Measurements from ENCODE around the gene C7orf57. TPM values are rescaled to one million over a fixed set of nuclear protein-coding genes. Genes with fewer than 3 reads are reported as not detected.

Gene C7orf57
- total and polyA plus RNA-seq, 2 donors (not counting 3 experiments of a cell fraction or from before 2014, with no cell fraction given) = not detected

- H3K79me2 ChIP-seq (ENCODE audit: control insufficient read depth, insufficient read depth, low read length) = no peaks in the 10 kb centered on the region
- no peak overlapping the region for H3K27ac ChIP-seq (ENCODE audit: insufficient read depth, low read depth, low read length)
- intact Hi-C loops (cut with micrococcal nuclease) (no loop called here), dilution Hi-C loops (cut with MboI; ENCODE audit: extremely low pct_ligation_motif_present, low sequenced_read_pairs) (no loop called here)
- POLR2A ChIA-PET = no interaction called here
- DNase-seq (ENCODE audit: low read depth, low spot score) (no peak), FAIRE-seq (no peak)
- H4K20me1 ChIP-seq (replicated peaks; ENCODE audit: control insufficient read depth, extremely low read depth, insufficient read depth, low read length) = no peaks in the 10 kb centered on the region
- peaks cover 10 to 33% of the 10 kb centered on the region in 2 experiments for H3K27me3 ChIP-seq (ENCODE audit: control insufficient read depth in 2 of 2, insufficient read depth in 2 of 2, low read length in 2 of 2)
- H3K9me3 ChIP-seq (replicated peaks; ENCODE audit: control insufficient read depth, insufficient read depth, low read length) = no peaks in the 10 kb centered on the region
- no peaks in the 10 kb centered on the region for H3K9me1 ChIP-seq (replicated peaks; ENCODE audit: control insufficient read depth, extremely low read depth, insufficient read depth, low read length)
- no peak for TF ChIP-seq POLR2AphosphoS5 (IDR thresholded peaks at IDR 0.05; ENCODE audit: insufficient read depth, low read depth, low read length)
- TF ChIP-seq GATA2 (IDR thresholded peaks at IDR 0.05; ENCODE audit: insufficient read depth, insufficient read length, low read depth, low read length) = no peak
- TF ChIP-seq MAX (IDR thresholded peaks at IDR 0.05; ENCODE audit: insufficient read depth, insufficient read length) = no peak
- TF ChIP-seq MYC (IDR thresholded peaks at IDR 0.05; ENCODE audit: low read depth, low read length) = no peak
- no peak for TF ChIP-seq CTCF (IDR thresholded peaks at IDR 0.05; ENCODE audit: extremely low read depth in 1 of 2, insufficient read depth in 1 of 2, low read depth in 1 of 2, low read length in 2 of 2)
- no peak for TF ChIP-seq FOS (IDR thresholded peaks at IDR 0.05; ENCODE audit: borderline replicate concordance, insufficient read depth, low read length)
- TF ChIP-seq JUN (IDR thresholded peaks at IDR 0.05; ENCODE audit: borderline replicate concordance, insufficient read depth, insufficient read length, low read depth) = no peak
- TF ChIP-seq POLR2A (IDR thresholded peaks at IDR 0.05; ENCODE audit: low read depth, low read length) = no peak
- TF ChIP-seq EZH2 (IDR thresholded peaks at IDR 0.05; ENCODE audit: borderline replicate concordance, low read depth, low read length, severe bottlenecking) = no peak
- no peaks in the 10 kb centered on the region for H3K4me1 ChIP-seq (ENCODE audit: control insufficient read depth, extremely low read depth, insufficient read depth, low read length)
- H3K4me3 ChIP-seq (replicated peaks in 1 of 3; ENCODE audit: insufficient read depth in 1 of 3, low read depth in 1 of 3, low read length in 3 of 3) = no peak overlapping the region
- no peak overlapping the region for H2AFZ ChIP-seq (ENCODE audit: low read depth, low read length)
- no TSS peak for BruUV-seq (replicated peaks)
- no peaks in the 10 kb centered on the region for H3K36me3 ChIP-seq (ENCODE audit: control insufficient read depth in 2 of 2, extremely low read depth in 1 of 2, insufficient read depth in 2 of 2, low read length in 2 of 2)
- H3K9ac ChIP-seq (replicated peaks; ENCODE audit: extremely low read depth, insufficient read depth, low read length) = no peak overlapping the region
- H3K4me2 ChIP-seq (ENCODE audit: insufficient read depth, low read length) = no peak overlapping the region
- CTCF ChIA-PET = interaction anchor here (0.6 to 1.2 kb wide), 3 partner anchors 25 to 59 kb away, joined by 3 read pairs; no protein-coding TSS in a partner anchor
Observed at GRCh38 chr7:48025624-48026023, 9.7 kb upstream of the C7orf57 start.
